Keratinocyte (primary cell): ENCODE data around the gene NAPB.

ENCODE experiments used
- EZH2 ChIP-seq: IDR thresholded peaks from one replicate; pipeline ENCODE4 v1.6.1; 2012; ENCODE audit warnings: inconsistent platforms, mild to moderate bottlenecking, low read length, moderate library complexity
- TF ChIP-seq, protein P1 (sequence below), 3 experiments: IDR thresholded peaks in 1 of 3; conservative IDR thresholded peaks in 1 of 3; optimal IDR thresholded peaks in 1 of 3; 2 replicates in 2 of 3; 3 replicates in 1 of 3; pipeline versions ENCODE3 to v1.5.1; 2011; ENCODE audit warnings: low read length in 3 of 3, mild to moderate bottlenecking in 3 of 3, moderate library complexity in 2 of 3, control low read depth in 1 of 3, inconsistent platforms in 1 of 3; ENCODE audit not compliant: insufficient read depth in 2 of 3; ENCODE audit errors: extremely low read depth in 1 of 3

DNA sequence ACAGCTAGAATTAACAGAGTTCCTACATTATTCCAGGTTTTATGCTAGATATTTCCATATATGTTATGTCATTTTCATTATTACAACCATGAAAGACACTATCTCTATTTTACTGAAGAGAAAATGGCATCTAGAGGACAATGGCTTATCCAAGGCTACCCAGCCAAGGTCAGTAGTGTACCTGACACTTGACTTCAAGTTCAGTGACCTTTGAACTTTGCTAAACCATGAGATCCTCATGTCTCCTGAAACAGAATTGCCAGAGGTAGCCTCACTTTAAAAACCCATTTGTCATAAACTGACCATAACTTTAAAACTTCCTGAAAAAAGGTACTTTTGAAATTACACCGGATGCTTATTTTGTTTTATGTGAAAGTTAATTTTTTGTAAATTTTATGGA, 14.4 kb downstream of the NAPB start:
- TF ChIP-seq, protein P1, sequence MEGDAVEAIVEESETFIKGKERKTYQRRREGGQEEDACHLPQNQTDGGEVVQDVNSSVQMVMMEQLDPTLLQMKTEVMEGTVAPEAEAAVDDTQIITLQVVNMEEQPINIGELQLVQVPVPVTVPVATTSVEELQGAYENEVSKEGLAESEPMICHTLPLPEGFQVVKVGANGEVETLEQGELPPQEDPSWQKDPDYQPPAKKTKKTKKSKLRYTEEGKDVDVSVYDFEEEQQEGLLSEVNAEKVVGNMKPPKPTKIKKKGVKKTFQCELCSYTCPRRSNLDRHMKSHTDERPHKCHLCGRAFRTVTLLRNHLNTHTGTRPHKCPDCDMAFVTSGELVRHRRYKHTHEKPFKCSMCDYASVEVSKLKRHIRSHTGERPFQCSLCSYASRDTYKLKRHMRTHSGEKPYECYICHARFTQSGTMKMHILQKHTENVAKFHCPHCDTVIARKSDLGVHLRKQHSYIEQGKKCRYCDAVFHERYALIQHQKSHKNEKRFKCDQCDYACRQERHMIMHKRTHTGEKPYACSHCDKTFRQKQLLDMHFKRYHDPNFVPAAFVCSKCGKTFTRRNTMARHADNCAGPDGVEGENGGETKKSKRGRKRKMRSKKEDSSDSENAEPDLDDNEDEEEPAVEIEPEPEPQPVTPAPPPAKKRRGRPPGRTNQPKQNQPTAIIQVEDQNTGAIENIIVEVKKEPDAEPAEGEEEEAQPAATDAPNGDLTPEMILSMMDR (optimal IDR thresholded peaks at IDR 0.05 in 1 of 3, IDR thresholded peaks at IDR 0.05 in 1 of 3, conservative IDR thresholded peaks at IDR 0.05 in 1 of 3; ENCODE audit: extremely low read depth in 1 of 3, insufficient read depth in 2 of 3, low read length in 3 of 3): no peak
- TF ChIP-seq EZH2: no peak
